Thyroid gland (tissue), 4 donors: ENCODE results near the gene BICRA.

ENCODE experiments used
- CTCF ChIP-seq, 6 experiments: fragments of 200-600 bp in 3 of 6; fragments of 450-650 bp in 3 of 6; sonication (generic) in 3 of 6; IDR thresholded peaks; one replicate each; pipeline ENCODE4 v1.5.1; 2016 to 2019; ENCODE audit warnings: antibody characterized with exemption in 6 of 6, mild to moderate bottlenecking in 2 of 6, inconsistent platforms in 1 of 6, moderate library complexity in 1 of 6
- POLR2A ChIP-seq, 2 donors: fragments of 450-650 bp; IDR thresholded peaks; one replicate each; pipeline ENCODE4 v1.6.1; 2017; ENCODE audit warnings: antibody characterized with exemption in 2 of 2, mild to moderate bottlenecking in 2 of 2, moderate library complexity in 1 of 2

DNA sequence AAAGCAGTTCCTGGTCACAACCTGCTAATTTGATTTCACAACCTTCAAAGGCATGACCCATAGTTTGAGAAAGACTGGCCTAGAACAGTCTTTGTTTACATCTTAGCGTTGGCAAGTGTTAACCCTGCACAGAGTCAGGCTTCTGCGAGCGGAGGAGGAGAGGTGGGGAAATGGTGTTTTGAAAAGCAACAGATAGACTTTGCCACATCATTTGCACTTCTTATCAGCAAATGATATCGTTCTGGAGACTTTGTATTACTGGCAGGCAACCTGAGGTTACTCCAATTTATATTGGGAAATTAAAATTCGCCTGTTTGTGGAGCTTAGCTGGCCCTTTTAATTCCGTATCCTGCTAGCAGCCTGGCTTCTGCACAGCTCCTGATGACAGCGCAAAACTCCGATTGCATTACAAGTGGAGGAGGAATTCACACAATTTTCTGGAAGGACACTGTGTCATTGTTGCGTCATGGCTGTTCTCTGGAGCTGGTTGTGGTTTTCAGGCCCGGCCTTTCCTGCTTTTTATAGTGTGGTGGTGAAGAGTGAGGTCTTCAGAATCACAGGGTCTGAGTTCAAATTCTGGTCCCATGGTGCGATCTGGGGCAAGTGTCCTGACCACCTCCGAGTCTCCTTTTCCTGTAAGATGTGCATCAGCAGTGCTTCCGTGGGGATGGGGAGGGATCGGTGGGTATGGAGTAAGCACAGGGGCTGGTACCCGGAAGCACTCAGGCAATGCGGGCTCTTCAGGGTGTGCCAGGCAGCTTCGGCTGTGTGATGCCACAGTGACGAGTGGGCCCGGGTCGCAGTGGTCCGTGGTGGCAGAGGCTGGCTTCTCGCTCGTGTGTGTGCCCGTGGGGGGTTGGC lies 55.2 kb downstream of the BICRA start:
- no peak for TF ChIP-seq CTCF (IDR thresholded peaks at IDR 0.05)
- no peak for TF ChIP-seq POLR2A (IDR thresholded peaks at IDR 0.05)
